NCI-H345 treated with DMSO at 0.1 percent for 48 hours (cell line): ENCODE measurements around the gene USP17L27.
"Not testable (repeated sequence)": the region's sequence is repeated elsewhere in the genome, so short reads cannot be mapped to it uniquely, and the experiment has no call there.

ENCODE experiments used
- DNase-seq: peaks from one replicate; lab custom pipeline; 2025; ENCODE audit not compliant: unreplicated experiment; lab: John Stamatoyannopoulos, UW

USP17L27 gene, protein sequence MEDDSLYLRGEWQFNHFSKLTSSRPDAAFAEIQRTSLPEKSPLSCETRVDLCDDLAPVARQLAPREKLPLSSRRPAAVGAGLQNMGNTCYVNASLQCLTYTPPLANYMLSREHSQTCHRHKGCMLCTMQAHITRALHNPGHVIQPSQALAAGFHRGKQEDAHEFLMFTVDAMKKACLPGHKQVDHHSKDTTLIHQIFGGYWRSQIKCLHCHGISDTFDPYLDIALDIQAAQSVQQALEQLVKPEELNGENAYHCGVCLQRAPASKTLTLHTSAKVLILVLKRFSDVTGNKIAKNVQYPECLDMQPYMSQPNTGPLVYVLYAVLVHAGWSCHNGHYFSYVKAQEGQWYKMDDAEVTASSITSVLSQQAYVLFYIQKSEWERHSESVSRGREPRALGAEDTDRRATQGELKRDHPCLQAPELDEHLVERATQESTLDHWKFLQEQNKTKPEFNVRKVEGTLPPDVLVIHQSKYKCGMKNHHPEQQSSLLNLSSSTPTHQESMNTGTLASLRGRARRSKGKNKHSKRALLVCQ

DNA sequence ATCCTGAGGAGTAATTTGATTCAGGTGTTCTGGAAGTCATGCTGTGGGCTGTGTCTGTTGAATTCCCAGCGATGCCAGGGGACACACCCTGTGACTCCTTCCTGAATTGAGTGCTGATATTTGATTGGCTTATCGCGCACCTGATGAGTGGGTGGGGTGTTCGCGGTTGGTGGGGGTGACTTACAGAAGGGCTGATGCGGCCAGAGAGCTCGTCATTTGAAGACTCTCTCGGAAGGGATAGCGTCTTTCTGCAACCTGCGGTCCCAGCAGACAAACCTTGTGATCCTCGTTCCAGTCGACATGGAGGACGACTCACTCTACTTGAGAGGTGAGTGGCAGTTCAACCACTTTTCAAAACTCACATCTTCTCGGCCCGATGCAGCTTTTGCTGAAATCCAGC is at the start of gene USP17L27:
USP17L27 (plus strand) TSS at position 301 of the 400 bp plus-strand sequence; CDS start at position 301, 0 bp downstream.
- not testable (repeated sequence) for DNase-seq

DNA sequence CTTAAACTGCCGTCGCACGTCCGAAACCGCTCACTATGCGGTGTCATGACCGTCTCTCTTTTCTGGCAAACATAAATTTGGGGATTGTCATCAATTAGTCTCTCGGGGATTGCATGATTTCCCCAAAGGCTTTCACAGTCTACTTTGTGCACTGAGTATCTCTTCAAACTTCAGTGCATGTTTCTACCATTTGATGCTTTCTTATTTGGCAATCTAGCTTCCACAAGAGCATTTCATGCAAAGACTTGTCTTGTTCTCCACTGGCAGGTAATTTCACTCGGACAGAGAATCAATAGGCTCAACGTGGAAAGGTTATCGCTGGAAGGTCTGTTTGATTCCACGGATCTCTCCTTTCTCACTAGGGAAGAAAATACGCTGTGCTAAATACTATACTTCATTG is 19.8 kb upstream of the USP17L27 start:
- not testable (repeated sequence) for DNase-seq

DNA sequence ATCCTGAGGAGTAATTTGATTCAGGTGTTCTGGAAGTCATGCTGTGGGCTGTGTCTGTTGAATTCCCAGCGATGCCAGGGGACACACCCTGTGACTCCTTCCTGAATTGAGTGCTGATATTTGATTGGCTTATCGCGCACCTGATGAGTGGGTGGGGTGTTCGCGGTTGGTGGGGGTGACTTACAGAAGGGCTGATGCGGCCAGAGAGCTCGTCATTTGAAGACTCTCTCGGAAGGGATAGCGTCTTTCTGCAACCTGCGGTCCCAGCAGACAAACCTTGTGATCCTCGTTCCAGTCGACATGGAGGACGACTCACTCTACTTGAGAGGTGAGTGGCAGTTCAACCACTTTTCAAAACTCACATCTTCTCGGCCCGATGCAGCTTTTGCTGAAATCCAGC is 19.1 kb upstream of the USP17L27 start, which contains the start of gene USP17L24:
USP17L24 (plus strand) TSS at position 301 of the 400 bp plus-strand sequence; CDS start at position 301, 0 bp downstream.
- not testable (repeated sequence) for DNase-seq

DNA sequence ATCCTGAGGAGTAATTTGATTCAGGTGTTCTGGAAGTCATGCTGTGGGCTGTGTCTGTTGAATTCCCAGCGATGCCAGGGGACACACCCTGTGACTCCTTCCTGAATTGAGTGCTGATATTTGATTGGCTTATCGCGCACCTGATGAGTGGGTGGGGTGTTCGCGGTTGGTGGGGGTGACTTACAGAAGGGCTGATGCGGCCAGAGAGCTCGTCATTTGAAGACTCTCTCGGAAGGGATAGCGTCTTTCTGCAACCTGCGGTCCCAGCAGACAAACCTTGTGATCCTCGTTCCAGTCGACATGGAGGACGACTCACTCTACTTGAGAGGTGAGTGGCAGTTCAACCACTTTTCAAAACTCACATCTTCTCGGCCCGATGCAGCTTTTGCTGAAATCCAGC is 14.3 kb upstream of the USP17L27 start, which contains the start of gene USP17L25:
USP17L25 (plus strand) TSS at position 301 of the 400 bp plus-strand sequence; CDS start at position 301, 0 bp downstream.
- DNase-seq = not testable (repeated sequence)

DNA sequence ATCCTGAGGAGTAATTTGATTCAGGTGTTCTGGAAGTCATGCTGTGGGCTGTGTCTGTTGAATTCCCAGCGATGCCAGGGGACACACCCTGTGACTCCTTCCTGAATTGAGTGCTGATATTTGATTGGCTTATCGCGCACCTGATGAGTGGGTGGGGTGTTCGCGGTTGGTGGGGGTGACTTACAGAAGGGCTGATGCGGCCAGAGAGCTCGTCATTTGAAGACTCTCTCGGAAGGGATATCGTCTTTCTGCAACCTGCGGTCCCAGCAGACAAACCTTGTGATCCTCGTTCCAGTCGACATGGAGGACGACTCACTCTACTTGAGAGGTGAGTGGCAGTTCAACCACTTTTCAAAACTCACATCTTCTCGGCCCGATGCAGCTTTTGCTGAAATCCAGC is 9.6 kb upstream of the USP17L27 start, which contains the start of gene USP17L26:
USP17L26 (plus strand) TSS at position 301 of the 400 bp plus-strand sequence; CDS start at position 301, 0 bp downstream.
- not testable (repeated sequence) for DNase-seq

DNA sequence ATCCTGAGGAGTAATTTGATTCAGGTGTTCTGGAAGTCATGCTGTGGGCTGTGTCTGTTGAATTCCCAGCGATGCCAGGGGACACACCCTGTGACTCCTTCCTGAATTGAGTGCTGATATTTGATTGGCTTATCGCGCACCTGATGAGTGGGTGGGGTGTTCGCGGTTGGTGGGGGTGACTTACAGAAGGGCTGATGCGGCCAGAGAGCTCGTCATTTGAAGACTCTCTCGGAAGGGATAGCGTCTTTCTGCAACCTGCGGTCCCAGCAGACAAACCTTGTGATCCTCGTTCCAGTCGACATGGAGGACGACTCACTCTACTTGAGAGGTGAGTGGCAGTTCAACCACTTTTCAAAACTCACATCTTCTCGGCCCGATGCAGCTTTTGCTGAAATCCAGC is 4.8 kb upstream of the USP17L27 start, which contains the start of gene USP17L5:
USP17L5 (plus strand) TSS at position 301 of the 400 bp plus-strand sequence; CDS start at position 301, 0 bp downstream.
- DNase-seq = not testable (repeated sequence)

DNA sequence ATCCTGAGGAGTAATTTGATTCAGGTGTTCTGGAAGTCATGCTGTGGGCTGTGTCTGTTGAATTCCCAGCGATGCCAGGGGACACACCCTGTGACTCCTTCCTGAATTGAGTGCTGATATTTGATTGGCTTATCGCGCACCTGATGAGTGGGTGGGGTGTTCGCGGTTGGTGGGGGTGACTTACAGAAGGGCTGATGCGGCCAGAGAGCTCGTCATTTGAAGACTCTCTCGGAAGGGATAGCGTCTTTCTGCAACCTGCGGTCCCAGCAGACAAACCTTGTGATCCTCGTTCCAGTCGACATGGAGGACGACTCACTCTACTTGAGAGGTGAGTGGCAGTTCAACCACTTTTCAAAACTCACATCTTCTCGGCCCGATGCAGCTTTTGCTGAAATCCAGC is 4.6 kb downstream of the USP17L27 start, which contains the start of gene USP17L28:
USP17L28 (plus strand) TSS at position 301 of the 400 bp plus-strand sequence; CDS start at position 301, 0 bp downstream.
- DNase-seq = not testable (repeated sequence)

DNA sequence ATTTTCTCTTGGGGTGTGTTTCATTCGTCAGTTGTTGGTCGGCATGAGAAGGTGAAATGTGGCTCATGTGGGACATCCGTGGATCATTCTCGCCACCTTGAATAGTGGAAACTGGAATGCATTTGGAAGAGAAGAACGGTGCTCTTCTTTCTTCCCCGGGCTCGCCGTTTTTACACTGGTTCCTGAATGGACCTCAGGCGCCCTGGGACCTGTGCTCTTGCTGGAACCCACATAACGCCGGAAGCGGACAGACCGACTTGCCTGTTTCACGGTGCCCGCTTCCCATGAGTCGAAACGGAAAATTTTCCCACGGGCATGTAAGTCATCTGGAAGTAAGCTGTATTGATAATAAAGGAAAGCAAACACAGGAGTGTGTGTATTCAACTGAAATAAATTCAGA is 6.9 kb downstream of the USP17L27 start:
- not testable (repeated sequence) for DNase-seq

DNA sequence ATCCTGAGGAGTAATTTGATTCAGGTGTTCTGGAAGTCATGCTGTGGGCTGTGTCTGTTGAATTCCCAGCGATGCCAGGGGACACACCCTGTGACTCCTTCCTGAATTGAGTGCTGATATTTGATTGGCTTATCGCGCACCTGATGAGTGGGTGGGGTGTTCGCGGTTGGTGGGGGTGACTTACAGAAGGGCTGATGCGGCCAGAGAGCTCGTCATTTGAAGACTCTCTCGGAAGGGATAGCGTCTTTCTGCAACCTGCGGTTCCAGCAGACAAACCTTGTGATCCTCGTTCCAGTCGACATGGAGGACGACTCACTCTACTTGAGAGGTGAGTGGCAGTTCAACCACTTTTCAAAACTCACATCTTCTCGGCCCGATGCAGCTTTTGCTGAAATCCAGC is 9.4 kb downstream of the USP17L27 start, which contains the start of gene USP17L29:
USP17L29 (plus strand) TSS at position 301 of the 400 bp plus-strand sequence; CDS start at position 301, 0 bp downstream.
- DNase-seq = not testable (repeated sequence)

DNA sequence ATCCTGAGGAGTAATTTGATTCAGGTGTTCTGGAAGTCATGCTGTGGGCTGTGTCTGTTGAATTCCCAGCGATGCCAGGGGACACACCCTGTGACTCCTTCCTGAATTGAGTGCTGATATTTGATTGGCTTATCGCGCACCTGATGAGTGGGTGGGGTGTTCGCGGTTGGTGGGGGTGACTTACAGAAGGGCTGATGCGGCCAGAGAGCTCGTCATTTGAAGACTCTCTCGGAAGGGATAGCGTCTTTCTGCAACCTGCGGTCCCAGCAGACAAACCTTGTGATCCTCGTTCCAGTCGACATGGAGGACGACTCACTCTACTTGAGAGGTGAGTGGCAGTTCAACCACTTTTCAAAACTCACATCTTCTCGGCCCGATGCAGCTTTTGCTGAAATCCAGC is 18.9 kb downstream of the USP17L27 start, which contains the start of gene USP17L30:
USP17L30 (plus strand) TSS at position 301 of the 400 bp plus-strand sequence; CDS start at position 301, 0 bp downstream.
- not testable (repeated sequence) for DNase-seq

DNA sequence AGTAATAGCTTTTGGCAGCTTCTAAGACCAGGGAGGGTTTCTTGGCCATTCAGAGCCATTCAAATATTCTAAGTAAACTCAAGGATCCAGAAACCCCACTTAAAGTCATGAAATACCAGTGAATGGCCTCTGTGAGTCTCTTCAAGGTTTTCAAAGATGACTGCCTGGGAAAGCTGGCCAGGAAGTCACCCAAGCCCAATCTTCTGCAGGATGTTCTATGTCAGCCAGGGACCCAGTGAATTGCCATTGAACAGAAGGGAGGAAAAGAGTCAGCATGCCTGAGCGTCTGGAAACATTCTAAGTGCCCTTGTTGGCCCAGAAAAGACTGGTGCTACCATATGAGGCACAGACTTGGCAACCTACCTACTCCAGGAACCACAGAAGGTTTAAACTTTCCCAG is 35.9 kb downstream of the USP17L27 start:
- not testable (repeated sequence) for DNase-seq

DNA sequence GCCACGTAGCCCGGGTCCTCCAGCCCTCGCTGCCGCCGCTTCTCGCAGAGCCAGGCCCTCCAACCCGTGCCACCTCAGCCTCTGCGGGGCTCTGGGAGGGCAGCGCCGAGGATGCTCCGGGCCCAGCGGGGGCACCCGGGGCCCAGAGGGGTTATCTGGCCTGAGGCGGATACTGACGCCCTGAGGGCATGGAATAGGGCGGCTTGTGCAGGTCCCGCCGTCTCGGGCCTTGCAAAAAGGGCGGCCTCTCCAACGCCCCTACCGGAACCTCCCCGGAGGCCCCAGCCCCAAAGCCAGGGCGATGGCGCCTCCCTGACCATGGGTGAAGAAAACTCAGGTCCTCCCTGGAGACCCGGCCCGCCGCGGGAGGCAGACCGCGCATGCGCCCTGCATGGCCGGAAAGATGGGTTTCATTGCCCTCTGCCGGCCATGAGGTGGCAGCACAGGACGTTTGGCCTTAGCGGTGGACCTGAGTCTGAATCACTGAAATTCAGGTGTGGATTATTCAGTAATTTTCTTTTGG is 37.1 kb downstream of the USP17L27 start:
- not testable (repeated sequence) for DNase-seq

DNA sequence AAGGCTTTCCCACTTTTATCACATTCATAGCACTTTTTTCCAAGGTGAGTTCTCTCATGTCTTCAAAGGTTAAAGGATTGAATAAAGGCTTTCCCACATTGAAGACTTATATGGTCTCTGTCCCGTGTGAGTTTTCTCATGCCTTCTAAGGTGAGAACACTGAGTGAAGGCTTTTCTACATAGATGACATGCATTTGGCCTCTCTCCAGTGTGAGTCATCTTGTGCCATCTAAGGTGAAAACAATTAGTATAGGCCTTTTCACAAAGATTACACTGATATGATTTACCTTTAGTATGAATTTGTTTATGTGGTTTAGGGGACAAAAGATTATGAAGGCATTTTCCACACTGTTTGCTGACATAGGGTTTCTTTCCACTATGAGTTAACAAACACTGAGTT is 40.2 kb downstream of the USP17L27 start:
- no peak for DNase-seq

DNA sequence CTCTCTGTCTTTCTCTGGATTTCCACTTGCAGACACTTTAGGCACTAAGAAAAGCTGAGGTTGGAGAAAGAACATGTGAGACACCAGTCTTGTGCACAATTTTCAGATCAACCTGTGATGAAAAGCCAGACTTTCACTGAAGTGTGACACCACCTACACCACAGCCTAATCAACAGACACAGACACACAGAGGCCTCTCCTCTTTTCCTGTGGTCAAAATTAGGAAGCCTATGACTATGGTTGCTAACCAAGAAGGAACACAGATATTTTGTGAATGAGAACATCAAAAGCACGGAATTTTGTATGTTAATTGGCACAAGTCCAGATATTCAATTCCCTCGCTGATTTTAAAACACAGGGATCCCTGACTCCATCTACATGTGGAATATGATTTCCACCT is 45.1 kb downstream of the USP17L27 start:
- not testable (repeated sequence) for DNase-seq
